Measurements from ENCODE around the gene POLR1H.

GRCh38 chr6:30055513-30055912, 5.6 kb upstream of the POLR1H start:
- no peak for TF ChIP-seq CTCF (conservative IDR thresholded peaks at IDR 0.05)
- TF ChIP-seq EZH2 (IDR thresholded peaks at IDR 0.05; ENCODE audit: low read depth) = no peak

All from PC-9 (cell line).